Measurements from ENCODE around the gene KCTD2.

The KCTD2 gene

GRCh38 chr17:75077072-75077495, 30.1 kb downstream of the KCTD2 start:
- DNase-seq (ENCODE audit: low read depth, low spot score): no peak

GRCh38 chr17:75077496-75078283, 30.7 kb downstream of the KCTD2 start:
- no peak for DNase-seq (ENCODE audit: low read depth, low spot score)

DNA sequence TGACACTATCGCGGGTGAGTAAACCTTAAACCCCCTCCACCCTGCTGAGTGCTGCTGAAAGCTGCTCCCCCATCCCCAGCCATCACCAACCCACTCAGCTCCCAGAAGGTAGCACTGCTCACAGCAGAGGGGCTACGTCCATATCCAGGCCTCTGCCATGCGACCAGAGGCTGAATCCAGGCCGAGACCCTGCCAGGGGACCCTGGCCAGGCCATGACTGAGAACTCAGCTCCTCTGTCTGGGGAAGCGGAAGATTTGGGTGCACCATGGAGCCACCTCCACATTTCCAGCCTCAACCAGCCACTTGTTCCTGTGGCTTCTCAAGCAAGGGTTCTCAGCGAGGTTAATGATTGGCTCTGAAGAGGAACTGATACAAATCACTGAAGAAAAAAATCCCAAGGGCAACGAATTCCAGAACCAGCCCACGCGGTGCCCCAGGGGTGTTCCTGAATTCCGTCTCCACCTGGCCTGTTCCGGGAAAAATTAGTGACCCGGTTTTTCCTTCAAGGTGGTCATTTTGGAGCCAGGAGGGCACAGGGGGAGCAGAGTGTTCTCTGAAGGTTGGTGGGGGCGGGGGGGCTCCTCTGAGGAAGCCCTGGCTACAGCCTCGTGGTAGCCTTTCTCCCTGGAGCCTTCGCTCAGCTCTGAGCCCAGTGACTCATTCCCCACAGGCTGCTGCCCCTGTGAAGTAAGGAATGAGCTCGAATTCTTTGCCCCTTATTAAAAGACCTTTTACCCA, 31.4 kb downstream of the KCTD2 start:
- DNase-seq (ENCODE audit: low read depth, low spot score): no peak

- no peak for DNase-seq (ENCODE audit: low read depth, low spot score)
Observed at GRCh38 chr17:75079023-75079373, 32.0 kb downstream of the KCTD2 start.

DNA sequence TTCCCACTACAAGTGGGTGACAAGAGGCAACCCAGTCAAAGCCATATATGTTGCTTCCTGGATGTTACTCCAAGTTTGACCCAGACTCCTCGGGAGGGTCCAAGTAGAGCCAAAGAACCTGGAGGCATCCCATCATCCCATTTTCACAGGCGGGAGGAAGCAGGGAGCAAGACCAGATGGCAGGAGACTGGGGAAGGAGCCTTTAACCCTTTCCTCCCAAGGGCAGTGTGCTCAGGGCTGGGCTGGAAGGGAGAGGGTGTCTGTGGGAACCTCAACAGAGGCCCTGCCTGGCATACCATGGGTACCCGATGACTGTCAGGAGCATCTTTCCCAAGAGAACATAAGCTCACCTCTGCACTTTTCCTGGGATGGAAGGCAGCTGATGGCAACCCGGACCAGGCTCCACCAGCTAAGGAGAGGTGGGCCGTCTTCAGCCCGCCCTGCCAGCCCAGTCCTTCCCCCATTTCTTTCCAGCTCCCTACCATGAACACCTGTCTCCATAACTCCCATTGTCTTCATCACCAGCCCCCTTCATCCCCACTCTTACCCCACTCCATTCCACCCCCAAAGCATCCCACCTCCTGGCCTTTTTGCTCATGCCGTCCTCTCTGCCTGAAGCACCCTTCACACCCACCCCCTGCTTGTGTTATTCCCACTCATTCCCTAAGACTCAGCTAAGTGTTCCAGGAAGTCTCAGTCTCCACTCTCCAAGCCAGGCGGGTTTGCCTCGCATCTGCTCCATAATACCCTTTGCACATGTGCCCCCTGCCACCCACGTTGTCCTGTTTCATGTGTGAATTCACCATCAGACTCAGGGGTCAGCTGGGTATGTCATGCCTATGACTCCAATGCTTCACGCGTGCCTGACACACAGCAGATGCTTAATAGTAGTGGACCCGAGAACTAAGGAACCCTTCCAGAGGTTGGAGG, 34.9 kb downstream of the KCTD2 start:
- no peak for DNase-seq (ENCODE audit: low read depth, low spot score)

DNA sequence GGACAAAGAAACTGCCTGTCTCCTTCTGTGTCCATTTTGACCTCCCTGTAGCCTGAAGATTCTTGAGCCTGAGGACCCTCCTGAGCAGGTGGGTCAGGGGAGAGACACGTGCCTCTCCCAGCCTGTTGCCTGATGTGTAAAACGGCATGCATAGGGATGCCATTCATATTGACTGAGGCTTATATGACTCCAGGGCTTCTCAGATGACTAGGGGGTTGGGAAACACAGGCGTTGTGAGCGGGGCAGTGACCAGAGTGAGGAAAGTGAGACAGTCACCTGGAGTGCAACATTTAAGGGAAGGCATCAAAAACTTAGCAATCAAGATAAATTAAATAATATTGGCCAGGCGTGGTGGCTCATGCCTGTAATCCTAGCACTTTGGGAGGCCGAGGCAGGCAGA, 35.7 kb downstream of the KCTD2 start:
- no peak for DNase-seq (ENCODE audit: low read depth, low spot score)

DNA sequence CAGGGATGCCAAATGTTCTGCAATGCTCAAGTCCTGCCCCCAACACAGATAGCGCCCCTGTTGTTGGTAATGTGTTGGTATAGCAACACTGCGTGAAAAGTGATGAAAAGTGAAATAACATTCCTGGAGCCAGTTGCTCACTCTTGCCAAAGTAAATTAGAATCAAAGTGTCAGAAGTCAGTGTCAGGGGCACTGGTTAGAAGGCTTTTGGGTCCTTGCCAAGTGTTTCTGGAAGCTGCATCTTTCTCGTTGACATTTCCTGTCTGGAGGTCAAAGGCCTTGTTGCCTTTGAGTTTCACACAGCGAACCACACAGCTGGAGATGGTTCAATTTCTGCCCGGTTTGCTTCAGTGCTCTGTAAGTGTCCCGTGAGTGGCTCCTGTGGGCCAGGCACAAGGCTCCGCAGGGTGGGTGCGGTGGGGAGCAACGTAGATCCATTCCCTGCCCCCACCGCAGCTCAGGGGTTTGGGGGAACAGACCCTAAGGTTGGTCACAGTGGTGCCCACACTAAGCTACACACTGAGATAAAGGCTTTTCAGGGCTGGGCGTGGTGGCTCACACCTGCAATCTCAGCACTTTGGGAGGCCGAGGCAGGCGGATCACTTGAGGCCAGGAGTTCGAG, 37.1 kb downstream of the KCTD2 start:
- DNase-seq (ENCODE audit: low read depth, low spot score): no peak

GRCh38 chr17:75086496-75087181, 39.6 kb downstream of the KCTD2 start:
- DNase-seq (ENCODE audit: low read depth, low spot score): no peak

DNA sequence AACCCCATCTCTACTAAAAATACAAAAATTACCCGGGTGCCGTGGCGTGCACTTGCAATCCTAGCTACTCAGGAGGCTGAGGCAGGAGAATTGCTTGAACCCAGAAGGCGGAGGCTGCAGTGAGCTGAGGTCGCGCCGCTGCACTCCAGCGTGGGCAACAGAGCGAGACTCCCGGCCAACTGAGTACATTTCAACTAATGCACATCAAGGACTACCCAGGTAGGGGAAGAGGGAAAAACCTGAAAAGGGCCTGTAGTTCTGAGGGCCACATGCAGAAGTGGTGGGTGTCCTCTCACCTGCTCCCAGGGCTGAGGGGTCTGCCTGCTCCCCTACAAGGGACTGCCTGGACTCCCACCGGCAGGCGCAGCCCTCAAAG, 40.1 kb downstream of the KCTD2 start:
- no peak for DNase-seq (ENCODE audit: low read depth, low spot score)

DNA sequence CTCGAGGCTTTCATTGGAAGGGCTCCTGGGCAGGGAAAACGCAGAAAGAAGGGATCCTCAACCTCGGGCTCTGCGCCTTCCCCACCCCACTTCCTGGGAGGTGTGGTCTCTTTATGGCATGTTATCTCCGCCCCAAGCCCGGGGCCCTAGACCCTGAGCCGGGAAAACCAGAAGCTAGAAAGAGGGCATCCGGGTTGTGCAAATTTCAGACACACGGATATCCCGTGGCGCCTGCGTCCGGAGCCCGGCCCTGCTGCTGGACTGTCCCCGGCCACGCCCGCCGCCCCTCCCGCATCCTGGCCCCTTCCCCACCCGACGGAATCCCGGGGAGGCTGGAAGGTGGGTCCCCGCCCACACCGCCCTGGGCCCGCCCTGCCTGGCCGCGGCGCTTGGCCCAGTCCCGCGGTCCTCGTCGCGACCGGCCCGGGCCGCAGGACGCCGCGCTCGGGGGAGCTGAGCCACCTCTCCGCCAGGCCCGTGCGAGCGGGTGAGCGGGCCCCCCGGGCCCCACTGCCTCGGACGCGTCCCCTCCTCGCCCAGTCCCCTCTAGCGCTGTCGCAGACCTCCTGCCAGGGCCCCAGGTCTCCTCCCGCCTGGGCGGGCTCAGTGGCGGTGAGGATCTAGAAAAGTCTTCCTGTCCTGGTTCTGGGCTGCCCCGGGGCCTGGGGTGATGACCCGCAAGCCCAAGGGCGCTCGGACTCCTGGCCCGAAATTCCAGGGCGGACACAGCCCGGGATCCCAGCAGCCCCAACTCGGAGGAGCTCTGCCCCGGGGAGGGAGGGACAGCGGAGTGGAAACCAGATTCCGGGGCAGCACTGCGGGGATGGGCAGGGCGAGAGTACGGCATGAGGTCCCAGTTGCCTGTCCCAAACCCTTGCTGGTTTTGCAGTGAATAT, 40.8 kb downstream of the KCTD2 start, which contains the start of gene SLC16A5:
Gene SLC16A5, plus strand, starts transcription at position 397 of the 896 bp plus-strand sequence. CDS start 5,683 bp downstream, outside the sequence.
- DNase-seq (ENCODE audit: low read depth, low spot score): peak; percentile 89

DNA sequence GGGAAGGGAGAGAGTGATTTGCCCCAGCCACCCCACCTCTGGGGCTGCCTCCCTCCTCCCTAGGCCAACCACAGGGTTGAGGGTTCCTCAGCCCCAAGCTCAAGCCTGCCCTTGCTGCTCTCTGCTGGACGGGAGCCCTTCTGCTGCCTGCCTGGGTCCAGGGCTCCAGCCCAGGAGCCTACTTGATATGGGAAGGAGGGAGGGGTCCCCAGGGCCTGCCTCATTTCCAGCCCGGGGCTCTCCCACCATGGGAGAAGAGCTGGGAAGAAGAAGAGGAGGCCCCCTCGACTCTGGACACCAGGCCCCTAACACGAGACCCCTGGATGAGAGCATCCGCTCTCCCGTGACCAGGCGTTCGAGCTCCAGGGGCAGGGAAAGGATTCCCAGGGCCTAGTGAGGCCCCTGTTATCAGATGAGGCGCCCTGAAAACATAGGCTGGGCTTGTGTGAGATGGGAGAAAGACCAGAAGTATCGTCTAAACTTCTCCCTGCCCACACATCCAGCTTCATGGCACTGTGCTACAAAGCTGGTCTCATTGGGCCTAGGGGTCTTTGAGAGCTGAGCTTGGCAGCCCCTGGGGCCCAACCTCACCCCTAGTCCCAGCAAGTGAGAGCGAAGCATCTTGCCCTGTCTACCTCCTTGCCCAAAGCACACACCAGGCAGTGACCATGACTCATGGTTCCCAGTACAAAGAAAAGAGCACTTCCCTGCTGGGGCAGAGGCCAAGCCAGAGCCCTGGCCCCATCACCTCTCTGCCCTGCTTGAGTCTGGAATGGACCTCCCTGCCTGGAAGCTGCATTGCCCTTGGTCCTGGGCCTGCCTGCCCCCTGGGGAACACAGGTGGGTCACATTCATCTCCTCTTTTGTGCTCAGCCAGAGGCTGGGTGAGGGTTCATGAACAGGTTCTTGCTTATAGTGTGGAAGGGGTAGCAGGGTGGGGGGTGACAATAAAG, 41.7 kb downstream of the KCTD2 start:
- DNase-seq (ENCODE audit: low read depth, low spot score): no peak

- no peak for DNase-seq (ENCODE audit: low read depth, low spot score)
Observed at GRCh38 chr17:75090871-75091854, 44.1 kb downstream of the KCTD2 start.

DNA sequence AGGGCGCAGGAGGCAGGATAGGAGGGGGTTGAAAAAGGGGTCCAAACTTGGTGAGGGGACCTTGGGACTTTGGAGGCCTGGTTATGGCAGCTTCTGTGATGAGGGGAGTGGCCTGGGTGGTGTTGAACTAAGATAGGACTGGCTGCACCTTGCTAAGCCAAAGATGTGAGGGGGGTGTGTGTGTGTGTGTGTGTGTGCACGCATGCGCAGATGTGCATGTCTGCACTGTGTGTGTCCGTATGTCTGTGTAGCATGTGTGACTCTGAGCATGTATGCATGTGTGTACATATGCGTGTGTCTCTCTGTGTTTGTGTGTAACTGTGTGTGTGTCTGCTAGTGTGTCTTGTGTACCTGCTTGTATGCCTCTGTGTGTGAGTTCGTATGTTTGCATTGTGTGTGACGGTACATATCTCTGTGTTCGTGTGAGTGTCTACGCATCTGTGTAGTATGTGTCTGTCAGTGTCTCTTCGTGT, 44.9 kb downstream of the KCTD2 start:
- no peak for DNase-seq (ENCODE audit: low read depth, low spot score)

DNA sequence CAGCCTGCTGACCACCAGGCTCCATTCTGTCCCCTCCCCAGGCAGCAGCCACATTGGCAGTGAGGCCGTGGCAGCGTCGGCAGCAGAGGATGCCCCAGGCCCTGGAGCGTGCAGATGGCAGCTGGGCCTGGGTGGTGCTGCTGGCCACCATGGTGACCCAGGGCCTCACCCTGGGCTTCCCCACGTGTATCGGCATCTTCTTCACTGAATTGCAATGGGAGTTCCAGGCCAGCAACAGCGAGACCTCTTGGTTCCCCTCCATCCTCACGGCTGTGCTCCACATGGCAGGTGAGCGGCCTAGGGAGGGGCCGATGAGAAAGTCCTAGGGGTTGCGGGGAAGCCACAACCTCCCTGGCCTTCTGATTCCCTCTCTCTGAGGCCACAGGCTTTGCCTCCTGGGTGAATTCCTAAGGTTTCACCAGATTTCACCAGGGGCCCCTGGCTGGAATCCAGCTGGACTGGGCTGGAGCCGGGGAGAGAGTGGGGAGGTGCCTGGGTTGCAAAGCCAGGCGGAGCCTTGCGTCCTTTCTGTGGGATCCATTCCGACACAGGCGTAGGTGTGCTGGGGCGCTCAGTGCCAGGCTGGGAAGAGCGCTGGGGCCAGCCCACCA, 46.6 kb downstream of the KCTD2 start:
- DNase-seq (ENCODE audit: low read depth, low spot score): no peak

- DNase-seq (ENCODE audit: low read depth, low spot score): no peak
Observed at GRCh38 chr17:75094871-75095399, 47.9 kb downstream of the KCTD2 start.

- DNase-seq (ENCODE audit: low read depth, low spot score): no peak
Observed at GRCh38 chr17:75096082-75096625, 49.1 kb downstream of the KCTD2 start.

All from iPS DF 19.7 (cell line).